Measurements from ENCODE around the gene MYO1D.

MYO1D gene

GRCh38 chr17:32877164-32877764 lies 340 bp upstream of the MYO1D start:
- no peak for TF ChIP-seq REST (IDR thresholded peaks at IDR 0.05; ENCODE audit: low read depth)
- no peak for TF ChIP-seq TAF1 (IDR thresholded peaks at IDR 0.05; ENCODE audit: low read depth)
- TF ChIP-seq EGR1 (IDR thresholded peaks at IDR 0.05) = 0 out of 2 replicates have a peak, but pooled peaks have one; percentile 10
- no peak for TF ChIP-seq CREB1 (IDR thresholded peaks at IDR 0.05; ENCODE audit: low read depth)
- no peak for TF ChIP-seq ZBTB7A (IDR thresholded peaks at IDR 0.05; ENCODE audit: low read depth)
- peak; percentile 47; the same call in 1 of the 2 replicates for TF ChIP-seq YY1 (IDR thresholded peaks at IDR 0.05; ENCODE audit: low read depth)
- peak; percentile 59; the same call in 1 of the 2 replicates for TF ChIP-seq RAD21 (IDR thresholded peaks at IDR 0.05; ENCODE audit: low read depth)

GRCh38 chr17:32875923-32876416 lies 954 bp downstream of the MYO1D start:
- no peak for TF ChIP-seq REST (IDR thresholded peaks at IDR 0.05; ENCODE audit: low read depth)
- no peak for TF ChIP-seq RAD21 (IDR thresholded peaks at IDR 0.05; ENCODE audit: low read depth)
- TF ChIP-seq CREB1 (IDR thresholded peaks at IDR 0.05; ENCODE audit: low read depth) = no peak
- TF ChIP-seq ZBTB7A (IDR thresholded peaks at IDR 0.05; ENCODE audit: low read depth) = no peak
- no peak for TF ChIP-seq FOXM1 (IDR thresholded peaks at IDR 0.05; ENCODE audit: borderline replicate concordance, low read depth)
- peak; percentile 10; the same call in 1 of the 2 replicates for TF ChIP-seq NFIC (IDR thresholded peaks at IDR 0.05)

- TF ChIP-seq REST (IDR thresholded peaks at IDR 0.05; ENCODE audit: low read depth) (no peak), ZBTB7A (IDR thresholded peaks at IDR 0.05; ENCODE audit: low read depth) (no peak), CREB1 (IDR thresholded peaks at IDR 0.05; ENCODE audit: low read depth) (no peak), YY1 (IDR thresholded peaks at IDR 0.05; ENCODE audit: low read depth) (no peak)
These were observed 1.6 kb downstream of the MYO1D start for GRCh38 chr17:32875230-32875917.

GRCh38 chr17:32873114-32873513 lies 3.8 kb downstream of the MYO1D start:
- TF ChIP-seq ZBTB7A (IDR thresholded peaks at IDR 0.05; ENCODE audit: low read depth) (no peak), FOXM1 (IDR thresholded peaks at IDR 0.05; ENCODE audit: borderline replicate concordance, low read depth) (no peak), CEBPB (IDR thresholded peaks at IDR 0.05) (no peak), TEAD4 (IDR thresholded peaks at IDR 0.05) (no peak)

GRCh38 chr17:32871746-32872145 lies 5.2 kb downstream of the MYO1D start:
- TF ChIP-seq EP300 (IDR thresholded peaks at IDR 0.05; ENCODE audit: borderline replicate concordance) (no peak), CREB1 (IDR thresholded peaks at IDR 0.05; ENCODE audit: low read depth) (no peak), NFIC (IDR thresholded peaks at IDR 0.05) (no peak), REST (IDR thresholded peaks at IDR 0.05; ENCODE audit: low read depth) (no peak), YY1 (IDR thresholded peaks at IDR 0.05; ENCODE audit: low read depth) (no peak), TAF1 (IDR thresholded peaks at IDR 0.05; ENCODE audit: low read depth) (no peak)

All from Ishikawa (cell line).